Heart right ventricle (tissue), 16 donors: ENCODE results near the gene BARHL1. TPM values are rescaled to one million over a fixed set of nuclear protein-coding genes. Genes with fewer than 3 reads are reported as not detected.

ENCODE experiments used
- ATAC-seq, 8 donors: fragments of 200-7000 bp; cut with Tn5 transposase; one replicate each; pipeline ENCODE4 v1.9.1; 2020; ENCODE audit warnings: mild to moderate bottlenecking in 8 of 8, moderate library complexity in 8 of 8, moderate number of reproducible peaks in 1 of 8
- DNase-seq, 2 donors: peaks; one replicate each; pipeline ENCODE4 v3.0.0-alpha.2; 2020
- H3K27ac ChIP-seq, 10 donors: fragments of 200-600 bp; sonication (generic) in 2 of 10; one replicate each; pipeline versions ENCODE4 v1.5.0 to v1.8.0; 2020 to 2022; ENCODE audit warnings: mild to moderate bottlenecking in 3 of 10
- H3K27me3 ChIP-seq, 7 donors: fragments of 200-600 bp; one replicate each; pipeline ENCODE4 v1.8.0; 2021 to 2022; ENCODE audit warnings: mild to moderate bottlenecking in 2 of 7
- H3K36me3 ChIP-seq, 9 donors: fragments of 200-600 bp; sonication (generic) in 1 of 9; one replicate each; pipeline versions ENCODE4 v1.5.0 to v1.8.0; 2020 to 2022; ENCODE audit warnings: mild to moderate bottlenecking in 2 of 9
- H3K4me1 ChIP-seq, 9 donors: fragments of 200-600 bp; sonication (generic) in 1 of 9; one replicate each; pipeline versions ENCODE4 v1.5.0 to v1.8.0; 2020 to 2022; ENCODE audit warnings: mild to moderate bottlenecking in 4 of 9
- H3K4me3 ChIP-seq, 10 donors: fragments of 200-600 bp; sonication (generic) in 2 of 10; one replicate each; pipeline versions ENCODE4 v1.5.0 to v1.8.0; 2020 to 2022; ENCODE audit warnings: mild to moderate bottlenecking in 7 of 10, moderate library complexity in 2 of 10
- H3K9me3 ChIP-seq, 11 donors: fragments of 200-600 bp in 10 of 11; sonication (generic) in 2 of 11; one replicate each; pipeline versions ENCODE4 v1.5.0 to v1.8.0; 2013 to 2022; ENCODE audit warnings: mild to moderate bottlenecking in 2 of 11, control low read depth in 1 of 11, moderate library complexity in 1 of 11
- WGBS, 2 donors: extraction: QIAGEN DNeasy Blood & Tissue Kit; methylation state at CpG; one replicate each; pipeline ENCODE4 v1.1.7; 2013; ENCODE audit warnings: inconsistent platforms in 1 of 2; 5-methylcytosine and 5-hydroxymethylcytosine counted together
- intact Hi-C, 10 donors: fragments of 100-400 bp; cut with DNase I; formaldehyde crosslinking; loops; one replicate each; pipeline versions ENCODE4 v1.11.1 to v1.14.2; 2022
- polyA plus RNA-seq, 2 donors: library from polyadenylated mRNA; stranded (reverse); fragments of 200-250 nt; gene quantifications; one replicate each; pipeline ENCODE4 v1.2.3, GENCODE V29; 2013
- total RNA-seq, 10 donors: library from RNA; stranded (reverse); fragmentation: NEBNext Ultra II Directional in 3 of 10; extraction: Animal tissue kit (Norgen Biotek cat#: 25700) in 3 of 10; gene quantifications; one replicate each; pipeline versions ENCODE4 v1.2.1 to v1.2.4, GENCODE V29; 2021 to 2023
- TF ChIP-seq, protein P1 (sequence below), 9 donors: fragments of 200-600 bp; sonication (generic) in 2 of 9; IDR thresholded peaks; one replicate each; pipeline versions ENCODE4 v1.5.0 to v1.8.0; 2021 to 2022; ENCODE audit warnings: antibody characterized with exemption in 9 of 9, mild to moderate bottlenecking in 5 of 9, moderate library complexity in 1 of 9
- donor health status: Arrhythmogenic right ventricular cardiomyopathy.
- donor health status: ischemic (EF 13 %, LVEDD 7.1; RV severe dilation, severe dysfunction).
- donor health status: healthy with polysubstance abuse.
- donor health status: DM: no; HTN: yes; CAD: no.
- donor health status: DM: no; HTN: no; CAD: no.
- donor health status: ischemic (EF 25% LVEDD 6.9; RV normal size, moderate dysfunction).
- donor health status: ischemic (EF 25% LVEDD 5.7; RV mildly dilated, moderate dysfunction).
- donor health status: healthy.
- donor health status: DM: yes; HTN: yes; CAD: no.
- donor health status: Ischemic cardiomyopathy.
- donor health status: ischemic (EF 35%, LVEDD 5.7; RV mildly dilated, moderate dysfunction).
- donor health status: nonischemic (EF 11% LVEDD 7.7; RV severe dilation, severe dysfunction).
- donor health status: DM: yes; HTN: yes; CAD: no.
- donor health status: PGD.
- donor health status: ischemic (EF 29% LVEDD 5.4; RV normal size, mild dysfunction).
- donor health status: nonischemic (EF 23%, LVEDD 6.1; RV moderate dilation, normal function).

BARHL1 gene
- total and polyA plus RNA-seq, 12 donors, result not detected

DNA sequence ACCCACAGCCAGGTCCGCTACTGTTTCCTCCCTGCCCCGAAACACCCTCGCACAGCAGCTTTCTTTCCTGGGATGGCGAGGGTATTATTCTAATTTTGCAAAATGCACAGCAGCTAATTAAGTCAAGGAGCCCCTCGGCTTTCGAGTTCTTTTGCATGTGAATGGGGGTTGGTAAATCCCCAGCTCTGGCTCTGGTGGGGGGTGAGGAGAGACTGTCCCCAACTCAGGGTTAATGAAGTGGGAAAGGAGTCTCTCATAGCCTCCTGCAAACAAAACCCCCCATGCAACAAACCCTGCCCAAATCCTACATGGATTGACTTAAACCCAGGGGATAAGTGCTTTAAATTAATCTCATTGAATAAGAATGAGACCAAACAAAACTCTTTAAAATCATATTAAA lies 8.8 kb downstream of the BARHL1 start:
- ATAC-seq (no peak), DNase-seq (no peak)
- TF ChIP-seq, protein P1, sequence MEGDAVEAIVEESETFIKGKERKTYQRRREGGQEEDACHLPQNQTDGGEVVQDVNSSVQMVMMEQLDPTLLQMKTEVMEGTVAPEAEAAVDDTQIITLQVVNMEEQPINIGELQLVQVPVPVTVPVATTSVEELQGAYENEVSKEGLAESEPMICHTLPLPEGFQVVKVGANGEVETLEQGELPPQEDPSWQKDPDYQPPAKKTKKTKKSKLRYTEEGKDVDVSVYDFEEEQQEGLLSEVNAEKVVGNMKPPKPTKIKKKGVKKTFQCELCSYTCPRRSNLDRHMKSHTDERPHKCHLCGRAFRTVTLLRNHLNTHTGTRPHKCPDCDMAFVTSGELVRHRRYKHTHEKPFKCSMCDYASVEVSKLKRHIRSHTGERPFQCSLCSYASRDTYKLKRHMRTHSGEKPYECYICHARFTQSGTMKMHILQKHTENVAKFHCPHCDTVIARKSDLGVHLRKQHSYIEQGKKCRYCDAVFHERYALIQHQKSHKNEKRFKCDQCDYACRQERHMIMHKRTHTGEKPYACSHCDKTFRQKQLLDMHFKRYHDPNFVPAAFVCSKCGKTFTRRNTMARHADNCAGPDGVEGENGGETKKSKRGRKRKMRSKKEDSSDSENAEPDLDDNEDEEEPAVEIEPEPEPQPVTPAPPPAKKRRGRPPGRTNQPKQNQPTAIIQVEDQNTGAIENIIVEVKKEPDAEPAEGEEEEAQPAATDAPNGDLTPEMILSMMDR (IDR thresholded peaks at IDR 0.05), result no peak
- intact Hi-C loops, result no loop called here
- 36 to 39% methylated on average over 6 of the region's 6 CpGs for WGBS, 2 donors
- Histone ChIP-seq H3K27me3 (peaks cover 24 to 67% (median 64%) of the 10 kb centered on the region in 7 donors), H3K4me3 (no peak overlapping the region), H3K27ac (no peak overlapping the region), H3K36me3 (peaks cover 0 to 30% (median 8%) of the 10 kb centered on the region in 9 donors), H3K4me1 (peaks cover 0 to 22% (median 8%) of the 10 kb centered on the region in 9 donors), H3K9me3 (no peaks in the 10 kb centered on the region)

DNA sequence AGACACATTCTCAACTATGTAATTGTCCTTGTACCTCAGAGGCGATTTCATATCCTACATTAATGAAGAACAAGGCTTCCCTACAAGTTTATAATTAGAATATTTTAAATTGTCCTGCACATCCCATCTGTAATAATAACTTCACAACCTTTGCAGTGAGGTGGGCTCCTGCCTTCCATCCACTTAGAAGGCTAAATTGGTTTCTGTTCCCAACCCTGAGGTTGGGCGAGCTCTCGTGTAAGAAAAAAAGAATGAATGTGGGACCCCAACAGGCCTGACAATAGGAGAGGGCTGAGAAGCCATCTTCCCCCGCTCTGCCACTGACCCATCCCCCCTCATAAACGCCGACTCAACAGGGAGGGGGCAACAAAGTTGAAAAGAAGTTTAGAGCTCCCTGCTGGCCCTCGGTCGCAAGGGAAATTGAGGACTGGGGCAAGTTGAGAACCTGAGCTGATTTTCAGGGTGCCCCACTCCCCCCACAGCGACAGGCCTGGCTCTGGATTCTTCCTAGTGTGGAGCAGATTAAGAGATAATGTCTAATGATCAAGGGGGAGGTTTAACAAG lies 9.4 kb downstream of the BARHL1 start:
- DNase-seq, result no peak
- intact Hi-C loops, result no loop called here
- Histone ChIP-seq H3K4me1 (peaks cover 0 to 22% (median 8%) of the 10 kb centered on the region in 9 donors), H3K4me3 (no peak overlapping the region), H3K36me3 (peaks cover 0 to 35% (median 8%) of the 10 kb centered on the region in 9 donors), H3K27ac (no peak overlapping the region), H3K27me3 (peaks cover 20 to 61% (median 58%) of the 10 kb centered on the region in 7 donors), H3K9me3 (no peaks in the 10 kb centered on the region)
- WGBS, 2 donors, result 63 to 66% methylated on average over 9 of the region's 9 CpGs
- ATAC-seq, result no peak
- TF ChIP-seq, protein P1 (IDR thresholded peaks at IDR 0.05), result no peak

DNA sequence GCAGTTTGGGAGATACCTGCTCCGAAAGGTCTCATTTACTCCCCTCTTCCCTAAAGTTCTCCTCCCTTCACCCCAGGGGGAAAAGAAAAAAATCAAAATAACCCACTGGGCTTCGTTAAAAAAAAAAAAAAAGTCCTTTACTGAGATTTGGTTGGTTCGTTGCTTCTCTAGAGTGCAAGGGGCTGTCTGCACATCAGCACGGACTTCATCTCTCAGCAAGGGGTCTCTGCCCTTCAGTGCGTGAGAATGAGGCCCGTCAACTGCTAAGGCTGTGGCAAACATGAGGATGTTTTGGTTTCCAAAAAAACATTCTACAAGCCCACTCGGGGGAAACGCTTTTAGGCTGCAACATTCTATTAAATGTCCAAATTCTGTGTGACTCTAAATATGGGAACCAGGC lies 10.0 kb downstream of the BARHL1 start:
- DNase-seq (no peak), ATAC-seq (no peak)
- H3K27me3 ChIP-seq, result peaks cover 19 to 55% (median 52%) of the 10 kb centered on the region in 7 donors
- TF ChIP-seq, protein P1 (IDR thresholded peaks at IDR 0.05), result no peak
- H3K4me1 ChIP-seq, result peaks cover 0 to 24% (median 9%) of the 10 kb centered on the region in 9 donors
- no peaks in the 10 kb centered on the region for H3K9me3 ChIP-seq
- H3K36me3 ChIP-seq, result peaks cover 0 to 42% (median 8%) of the 10 kb centered on the region in 9 donors
- intact Hi-C loops, result no loop called here
- no peak overlapping the region for H3K4me3 ChIP-seq
- WGBS, 2 donors, result 78 to 81% methylated on average over 8 of the region's 8 CpGs
- no peak overlapping the region for H3K27ac ChIP-seq

DNA sequence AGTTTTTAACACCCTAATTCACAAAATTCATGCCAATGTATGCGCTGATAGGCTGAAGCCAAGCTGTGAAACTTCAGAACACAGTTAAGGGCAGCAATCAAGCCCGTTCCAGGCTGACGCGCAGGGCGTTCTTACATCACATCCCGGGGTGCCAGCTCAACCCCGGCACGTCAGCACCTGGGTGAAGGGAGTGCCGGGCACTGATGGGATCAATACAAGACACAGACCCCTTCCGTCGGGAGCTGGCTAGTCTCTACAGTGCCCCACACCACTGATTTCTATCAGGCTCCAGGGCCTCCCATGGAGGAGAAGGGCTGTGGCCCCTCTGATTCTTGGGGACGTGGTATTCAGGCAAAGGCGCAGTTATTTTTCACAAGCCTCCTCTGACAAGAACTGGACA lies 12.0 kb downstream of the BARHL1 start:
- no peaks in the 10 kb centered on the region for H3K9me3 ChIP-seq
- H3K4me3 ChIP-seq, result no peak overlapping the region
- no peak for DNase-seq
- H3K27me3 ChIP-seq, result peaks cover 2 to 35% (median 32%) of the 10 kb centered on the region in 7 donors
- TF ChIP-seq, protein P1 (IDR thresholded peaks at IDR 0.05), result no peak
- H3K36me3 ChIP-seq, result peaks cover 0 to 49% (median 8%) of the 10 kb centered on the region in 9 donors
- intact Hi-C loops, result no loop called here
- H3K4me1 ChIP-seq, result peaks cover 0 to 31% (median 17%) of the 10 kb centered on the region in 9 donors
- H3K27ac ChIP-seq, result no peak overlapping the region
- 94 to 95% methylated on average over 13 of the region's 13 CpGs for WGBS, 2 donors
- no peak for ATAC-seq
